Daoy (cell line): ENCODE data around the gene ELF1. TPM values are rescaled to one million over a fixed set of nuclear protein-coding genes. Genes with fewer than 3 reads are reported as not detected.
"Not testable (repeated sequence)": the region's sequence is repeated elsewhere in the genome, so short reads cannot be mapped to it uniquely, and the experiment has no call there.

ENCODE experiments used
- DNase-seq: peaks from one replicate; pipeline ENCODE4 v3.0.0-alpha.2; 2015; ENCODE audit warnings: low read depth
- total RNA-seq: library from RNA; depleted of rRNA; stranded (reverse); fragments of >200 nt; shearing (Covaris generic); gene quantifications from 2 replicates; pipeline ENCODE4 v1.2.3, GENCODE V29; 2014; rRNA removed

ELF1 gene
- total RNA-seq, 1 experiment from 2014 or later = 11.3 TPM

DNA sequence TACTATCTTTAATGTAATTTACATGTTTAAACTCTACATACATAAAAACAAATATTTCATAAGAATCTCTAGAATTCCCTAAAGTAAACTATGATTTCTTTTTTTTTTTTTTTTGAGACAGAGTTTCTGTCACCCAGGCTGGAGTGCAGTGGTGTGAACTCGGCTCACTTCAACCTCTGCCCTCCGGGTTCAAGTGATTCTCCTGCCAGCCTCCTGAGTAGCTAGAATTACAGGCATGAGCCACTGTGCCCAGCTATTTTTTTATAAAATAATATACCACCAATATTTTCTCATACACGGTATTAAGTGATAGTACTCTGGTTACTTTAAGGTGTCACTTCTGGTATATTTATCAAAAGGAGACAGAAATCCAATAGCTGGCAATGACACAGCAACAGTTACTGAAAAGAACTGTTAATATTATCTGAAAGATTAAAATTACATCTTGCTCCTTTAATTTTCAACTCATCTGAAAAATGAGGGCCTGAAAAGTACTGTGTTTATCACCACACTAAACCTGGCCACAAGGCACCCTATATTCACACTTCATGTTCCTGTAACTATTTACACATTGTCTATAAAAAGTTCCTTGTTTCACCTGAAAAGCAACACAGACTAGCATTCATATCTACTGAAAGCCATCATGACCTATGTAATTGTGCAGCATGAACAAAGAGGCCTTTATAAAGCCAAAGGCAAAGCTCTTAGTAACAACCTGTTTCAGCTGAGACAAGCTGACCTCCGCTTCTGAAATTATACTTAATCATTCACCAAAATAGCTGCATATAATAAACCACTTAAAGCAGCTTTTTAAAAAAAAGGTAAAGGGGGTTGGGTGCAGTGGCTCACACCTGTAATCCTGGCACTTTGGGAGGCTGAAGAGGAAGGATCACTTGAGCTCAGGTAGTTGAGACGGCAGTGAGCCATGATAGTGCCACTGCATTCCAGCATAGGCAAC lies 123.6 kb downstream of the ELF1 start:
- no peak for DNase-seq

- DNase-seq = not testable (repeated sequence)
Measured at GRCh38 chr13:40893573-40893972, 125.5 kb downstream of the ELF1 start.

- no peak for DNase-seq
Measured at GRCh38 chr13:40886017-40886416, 133.1 kb downstream of the ELF1 start.

GRCh38 chr13:40884175-40884574 lies 134.9 kb downstream of the ELF1 start:
- DNase-seq = not testable (repeated sequence)

Other genes with a start within 250 kb of the ELF1 start
- 22.7 and 40.5 TPM in 2 replicates for gene MRPS31, start 248.1 kb downstream of the ELF1 start, total RNA-seq
- 11.1 and 20.9 TPM in 2 replicates for gene SLC25A15, start 229.7 kb downstream of the ELF1 start, total RNA-seq
- 10.0 and 10.5 TPM in 2 replicates for gene WBP4, start 42.2 kb upstream of the ELF1 start, total RNA-seq
- gene KBTBD6, start 113.5 kb upstream of the ELF1 start, total RNA-seq = 4.5 and 5.8 TPM in 2 replicates
- 1.8 and 1.9 TPM in 2 replicates for gene KBTBD7, start 175.3 kb upstream of the ELF1 start, total RNA-seq
- gene MTRF1, start 244.3 kb upstream of the ELF1 start, total RNA-seq = 8.6 and 10.7 TPM in 2 replicates